GDM1 (cell line): Measurements from ENCODE around the gene CLEC17A.

Experiments used
- DNase-seq: peaks from one replicate; lab custom pipeline; 2025; lab: John Stamatoyannopoulos, UW

Gene CLEC17A

DNA sequence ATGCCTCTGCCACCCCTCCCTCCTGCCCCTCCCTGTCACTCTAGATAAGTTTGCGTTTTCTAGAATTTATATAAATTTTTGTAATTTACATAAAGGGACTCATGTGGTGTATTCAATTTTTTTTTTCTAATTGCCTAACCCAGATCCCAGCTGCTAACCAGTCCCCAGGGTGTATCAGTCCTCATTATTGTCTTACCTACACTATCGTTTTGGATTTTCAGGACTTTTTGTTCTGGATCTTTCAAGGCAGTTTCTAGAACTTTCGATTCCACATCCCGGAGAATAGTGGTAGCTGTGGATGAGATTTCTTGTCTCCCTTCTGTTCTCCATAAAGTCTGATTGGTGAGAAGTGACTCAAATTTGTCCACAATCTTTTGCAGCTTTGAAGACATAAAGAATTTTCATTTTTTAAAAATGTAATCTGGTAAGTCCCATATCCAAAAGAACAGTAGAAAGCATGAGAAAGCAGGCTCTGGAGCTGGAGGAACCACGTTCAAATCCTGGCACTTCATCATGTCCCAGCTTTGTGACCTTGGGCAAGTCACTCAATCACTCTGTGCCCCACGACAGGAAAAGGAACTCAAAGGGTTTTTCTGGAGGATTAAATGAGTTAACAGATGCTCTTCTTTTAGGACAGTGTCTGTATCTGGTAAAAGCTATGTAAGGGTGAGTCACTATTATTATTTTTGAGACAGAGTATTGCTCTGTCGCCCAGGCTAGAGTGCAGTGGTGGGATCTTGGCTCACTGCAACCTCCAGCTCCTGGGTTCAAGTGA, 72.1 kb downstream of the CLEC17A start:
- DNase-seq, result no peak

DNA sequence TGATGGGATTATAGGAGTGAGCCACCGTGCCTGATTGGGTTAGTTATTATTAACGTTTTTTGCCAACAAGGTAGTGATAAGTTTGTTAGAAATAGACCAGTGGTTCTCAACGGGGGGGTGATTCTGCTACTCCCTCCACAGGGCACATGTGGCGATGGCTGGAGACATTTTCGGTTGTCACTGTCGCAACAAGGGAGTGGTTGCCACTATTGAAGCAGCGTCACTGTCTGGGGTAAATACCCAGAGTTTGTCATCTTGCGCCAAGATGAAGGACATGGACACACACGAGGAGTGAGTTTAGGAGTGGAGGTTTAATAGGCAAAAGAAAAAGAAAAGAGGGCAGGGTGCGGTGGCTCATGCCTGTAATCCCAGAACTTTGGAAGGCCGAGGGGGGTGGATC, 72.8 kb downstream of the CLEC17A start:
- no peak for DNase-seq

DNA sequence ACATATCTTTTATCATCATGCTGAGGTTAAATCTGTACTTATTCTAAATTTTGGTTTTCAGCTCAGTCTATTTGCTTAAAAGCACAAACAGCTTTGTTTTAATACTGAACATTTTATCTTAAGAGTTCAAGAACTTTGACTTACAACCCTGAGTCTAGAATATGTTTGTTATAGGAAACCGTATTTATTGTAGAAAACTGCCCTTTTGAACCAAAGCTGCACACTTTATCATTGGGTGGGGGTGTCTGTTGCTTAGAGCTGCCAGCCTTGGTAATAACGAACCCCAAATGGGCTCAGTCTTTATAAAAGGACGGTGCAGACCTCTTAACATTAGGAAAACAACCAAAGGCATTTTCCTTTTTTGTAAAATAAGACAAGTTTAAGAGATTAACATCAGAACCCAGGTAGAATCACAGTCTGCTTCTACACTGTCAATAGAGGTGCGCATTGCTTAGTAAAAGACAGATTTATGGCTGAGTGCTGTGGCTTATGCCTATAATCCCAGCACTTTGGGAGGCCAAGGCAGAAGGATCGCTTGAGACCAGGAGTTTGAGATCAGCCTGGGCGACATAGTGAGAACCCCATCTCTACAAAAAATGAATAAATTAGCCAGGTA, 77.1 kb downstream of the CLEC17A start:
- no peak for DNase-seq

DNA sequence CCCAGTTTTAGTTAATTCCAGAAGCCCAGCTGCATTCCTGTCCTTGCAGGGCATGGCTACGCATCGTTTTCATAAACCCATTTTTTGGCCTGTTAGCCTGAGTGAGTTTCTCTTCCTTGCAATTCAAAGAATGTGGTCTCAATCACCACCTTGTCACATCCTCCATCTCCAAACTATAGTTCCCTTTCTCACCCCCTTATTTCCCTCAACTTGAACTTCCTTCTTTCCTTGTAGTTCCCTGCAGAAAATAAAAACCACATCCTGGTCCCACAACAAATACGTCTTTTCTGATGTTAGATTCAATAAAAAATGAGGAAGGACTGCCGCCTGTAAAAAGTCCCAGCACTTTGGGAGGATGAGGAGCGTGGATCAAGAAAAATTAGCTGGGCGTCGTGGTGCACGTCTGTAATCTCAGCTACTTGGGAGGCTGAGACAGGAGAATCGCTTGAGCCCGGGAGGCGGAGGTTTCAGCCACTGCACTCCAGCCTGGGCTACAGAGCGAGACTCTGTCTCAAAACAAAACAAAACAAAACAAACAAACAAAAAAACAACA, 78.6 kb downstream of the CLEC17A start:
- peak; percentile 53 for DNase-seq
